Lower leg skin (tissue), 3 donors: ENCODE results near the gene SUN5.

Source experiments
- POLR2A ChIP-seq, 2 donors: fragments of 450-650 bp; IDR thresholded peaks; one replicate each; pipeline ENCODE4 v1.6.1; 2016 to 2017; ENCODE audit warnings: antibody characterized with exemption in 2 of 2, mild to moderate bottlenecking in 1 of 2, moderate library complexity in 1 of 2
- TF ChIP-seq, protein P1 (sequence below), 3 donors: fragments of 450-650 bp; IDR thresholded peaks; one replicate each; pipeline ENCODE4 v1.5.1; 2016; ENCODE audit warnings: antibody characterized with exemption in 3 of 3, mild to moderate bottlenecking in 3 of 3, moderate library complexity in 2 of 3

DNA sequence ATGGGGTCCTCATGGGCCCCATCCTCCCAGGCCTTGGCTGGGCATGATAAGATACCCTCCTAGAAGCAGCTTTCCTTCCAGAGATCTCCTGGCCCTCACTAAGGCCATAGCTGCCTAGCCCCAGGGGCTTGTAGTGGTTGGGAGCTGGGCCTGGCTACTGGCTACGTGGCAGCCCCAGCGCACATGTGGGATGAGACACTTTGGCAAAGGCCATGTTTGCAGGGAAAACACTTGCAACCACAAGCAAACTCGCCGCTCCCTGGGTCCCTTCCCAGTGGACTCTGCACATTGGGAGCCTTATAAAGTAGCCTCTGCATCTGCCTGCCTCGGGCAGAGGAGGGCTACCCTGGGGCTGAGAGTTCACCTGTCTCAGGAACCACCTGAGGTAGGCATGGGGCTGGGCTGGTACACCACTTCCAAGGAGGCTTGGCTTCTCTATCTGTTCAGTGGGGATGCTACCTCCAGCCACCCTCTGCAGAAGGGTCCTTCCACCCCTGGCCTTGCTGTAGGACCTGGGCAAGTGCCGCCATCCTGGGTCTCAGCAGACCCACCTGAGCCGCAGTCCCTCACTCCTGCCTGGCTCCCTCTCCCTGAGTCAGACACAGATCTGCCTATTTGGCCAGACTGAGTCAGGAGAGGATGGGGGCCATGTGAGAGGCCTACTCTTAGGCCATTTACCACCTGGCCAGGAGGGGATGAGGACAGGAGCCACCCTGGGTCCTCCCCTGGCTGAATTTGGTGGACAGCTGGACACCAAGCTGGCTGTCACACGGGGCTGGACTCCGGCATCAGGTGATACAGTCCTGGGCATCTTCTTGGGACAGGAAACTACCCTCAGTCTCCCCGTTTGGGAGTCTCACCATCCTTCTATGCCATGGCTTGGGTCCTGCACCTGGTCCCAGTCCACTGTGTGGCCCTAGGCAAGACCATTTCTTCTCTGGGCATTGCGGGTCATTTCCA, 3.4 kb upstream of the SUN5 start, which contains the start of gene BPIFB2:
- TF ChIP-seq, protein P1, sequence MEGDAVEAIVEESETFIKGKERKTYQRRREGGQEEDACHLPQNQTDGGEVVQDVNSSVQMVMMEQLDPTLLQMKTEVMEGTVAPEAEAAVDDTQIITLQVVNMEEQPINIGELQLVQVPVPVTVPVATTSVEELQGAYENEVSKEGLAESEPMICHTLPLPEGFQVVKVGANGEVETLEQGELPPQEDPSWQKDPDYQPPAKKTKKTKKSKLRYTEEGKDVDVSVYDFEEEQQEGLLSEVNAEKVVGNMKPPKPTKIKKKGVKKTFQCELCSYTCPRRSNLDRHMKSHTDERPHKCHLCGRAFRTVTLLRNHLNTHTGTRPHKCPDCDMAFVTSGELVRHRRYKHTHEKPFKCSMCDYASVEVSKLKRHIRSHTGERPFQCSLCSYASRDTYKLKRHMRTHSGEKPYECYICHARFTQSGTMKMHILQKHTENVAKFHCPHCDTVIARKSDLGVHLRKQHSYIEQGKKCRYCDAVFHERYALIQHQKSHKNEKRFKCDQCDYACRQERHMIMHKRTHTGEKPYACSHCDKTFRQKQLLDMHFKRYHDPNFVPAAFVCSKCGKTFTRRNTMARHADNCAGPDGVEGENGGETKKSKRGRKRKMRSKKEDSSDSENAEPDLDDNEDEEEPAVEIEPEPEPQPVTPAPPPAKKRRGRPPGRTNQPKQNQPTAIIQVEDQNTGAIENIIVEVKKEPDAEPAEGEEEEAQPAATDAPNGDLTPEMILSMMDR (IDR thresholded peaks at IDR 0.05), result no peak
- no peak for TF ChIP-seq POLR2A (IDR thresholded peaks at IDR 0.05)
